Lower leg skin (tissue), 4 donors: ENCODE measurements around the gene DHRS2. TPM values are rescaled to one million over a fixed set of nuclear protein-coding genes. Genes with fewer than 3 reads are reported as not detected.
A peak's percentile ranks its signal among the peaks of the same experiment; 100 is the strongest.

Experiments used
- DNase-seq, 2 donors: peaks; one replicate each; pipeline ENCODE4 v3.0.0-alpha.2; 2019; ENCODE audit warnings: low spot score in 2 of 2
- H3K4me3 ChIP-seq: fragments of 200-600 bp; sonication (generic); 2 replicates; pipeline ENCODE4 v1.5.1; 2017; ENCODE audit warnings: mild to moderate bottlenecking, low read depth; ENCODE audit not compliant: poor library complexity, severe bottlenecking
- POLR2A ChIP-seq, 2 donors: fragments of 450-650 bp; IDR thresholded peaks; one replicate each; pipeline ENCODE4 v1.6.1; 2016 to 2017; ENCODE audit warnings: antibody characterized with exemption in 2 of 2, mild to moderate bottlenecking in 1 of 2, moderate library complexity in 1 of 2
- WGBS, 2 donors: methylation state at CpG; one replicate each; pipeline ENCODE4 v1.1.5; 2018; 5-methylcytosine and 5-hydroxymethylcytosine counted together
- intact Hi-C: fragments of 100-400 bp; cut with DNase I; formaldehyde crosslinking; loops from one replicate; pipeline ENCODE4 v1.15.0; 2023; ENCODE audit warnings: low total_unique reads
- total RNA-seq, 4 donors: library from RNA; depleted of rRNA; stranded (reverse); fragments of >200 nt; gene quantifications; one replicate each; pipeline ENCODE4 v1.1.0, GENCODE V29; 2016
- TF ChIP-seq, protein P1 (sequence below), 3 donors: fragments of 450-650 bp; IDR thresholded peaks; one replicate each; pipeline ENCODE4 v1.5.1; 2016; ENCODE audit warnings: antibody characterized with exemption in 3 of 3, mild to moderate bottlenecking in 3 of 3, moderate library complexity in 2 of 3

DHRS2 gene
- total RNA-seq, 4 donors from 2014 or later: 1.9 to 6.0 TPM; not detected in 2

DNA sequence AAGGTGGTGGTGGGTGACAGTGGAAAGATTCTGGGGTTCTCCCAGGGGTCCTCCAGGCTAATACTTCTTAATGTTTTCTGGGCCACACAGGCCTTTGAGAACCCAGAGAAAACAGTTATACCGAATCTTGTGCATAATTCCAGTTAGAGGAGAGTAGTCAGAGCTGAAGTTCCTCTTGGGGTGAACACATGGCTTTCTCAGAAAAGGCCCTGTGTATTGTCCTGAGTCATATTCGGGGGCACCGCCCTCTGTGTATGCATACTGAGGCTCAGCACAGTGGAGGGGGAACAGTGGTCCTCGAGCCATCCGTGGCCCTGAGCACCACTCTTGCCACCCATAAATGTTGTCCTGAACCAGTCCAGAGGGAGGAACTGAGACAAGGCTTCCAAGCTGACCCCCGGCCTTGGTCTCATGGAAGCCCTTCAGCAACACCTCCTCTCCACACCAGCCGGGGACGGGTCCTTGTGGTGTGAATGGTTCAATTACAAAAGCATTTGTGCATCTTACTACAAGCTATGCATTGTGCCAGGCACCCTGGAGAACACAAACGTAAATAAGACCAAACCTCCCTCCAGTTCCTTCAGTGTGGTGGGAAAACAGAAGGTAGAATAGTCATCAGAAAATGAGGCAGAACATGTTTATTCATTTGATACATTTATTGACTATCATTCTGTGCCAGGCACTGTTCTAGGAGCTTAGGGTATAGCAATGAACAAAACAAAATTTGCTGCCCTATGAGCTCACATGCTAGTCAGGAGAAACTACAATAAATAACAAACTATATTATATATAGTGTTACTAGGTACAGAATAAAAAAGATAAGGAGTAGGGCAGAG is 9.9 kb downstream of the DHRS2 start:
- no peak for DNase-seq
- no peak for TF ChIP-seq POLR2A (IDR thresholded peaks at IDR 0.05)
- TF ChIP-seq, protein P1, sequence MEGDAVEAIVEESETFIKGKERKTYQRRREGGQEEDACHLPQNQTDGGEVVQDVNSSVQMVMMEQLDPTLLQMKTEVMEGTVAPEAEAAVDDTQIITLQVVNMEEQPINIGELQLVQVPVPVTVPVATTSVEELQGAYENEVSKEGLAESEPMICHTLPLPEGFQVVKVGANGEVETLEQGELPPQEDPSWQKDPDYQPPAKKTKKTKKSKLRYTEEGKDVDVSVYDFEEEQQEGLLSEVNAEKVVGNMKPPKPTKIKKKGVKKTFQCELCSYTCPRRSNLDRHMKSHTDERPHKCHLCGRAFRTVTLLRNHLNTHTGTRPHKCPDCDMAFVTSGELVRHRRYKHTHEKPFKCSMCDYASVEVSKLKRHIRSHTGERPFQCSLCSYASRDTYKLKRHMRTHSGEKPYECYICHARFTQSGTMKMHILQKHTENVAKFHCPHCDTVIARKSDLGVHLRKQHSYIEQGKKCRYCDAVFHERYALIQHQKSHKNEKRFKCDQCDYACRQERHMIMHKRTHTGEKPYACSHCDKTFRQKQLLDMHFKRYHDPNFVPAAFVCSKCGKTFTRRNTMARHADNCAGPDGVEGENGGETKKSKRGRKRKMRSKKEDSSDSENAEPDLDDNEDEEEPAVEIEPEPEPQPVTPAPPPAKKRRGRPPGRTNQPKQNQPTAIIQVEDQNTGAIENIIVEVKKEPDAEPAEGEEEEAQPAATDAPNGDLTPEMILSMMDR (IDR thresholded peaks at IDR 0.05): no peak
- WGBS, 2 donors: 87 to 92% methylated on average over 9 of the region's 9 CpGs
- intact Hi-C loops: no loop called here
- no peak overlapping the region for H3K4me3 ChIP-seq

DNA sequence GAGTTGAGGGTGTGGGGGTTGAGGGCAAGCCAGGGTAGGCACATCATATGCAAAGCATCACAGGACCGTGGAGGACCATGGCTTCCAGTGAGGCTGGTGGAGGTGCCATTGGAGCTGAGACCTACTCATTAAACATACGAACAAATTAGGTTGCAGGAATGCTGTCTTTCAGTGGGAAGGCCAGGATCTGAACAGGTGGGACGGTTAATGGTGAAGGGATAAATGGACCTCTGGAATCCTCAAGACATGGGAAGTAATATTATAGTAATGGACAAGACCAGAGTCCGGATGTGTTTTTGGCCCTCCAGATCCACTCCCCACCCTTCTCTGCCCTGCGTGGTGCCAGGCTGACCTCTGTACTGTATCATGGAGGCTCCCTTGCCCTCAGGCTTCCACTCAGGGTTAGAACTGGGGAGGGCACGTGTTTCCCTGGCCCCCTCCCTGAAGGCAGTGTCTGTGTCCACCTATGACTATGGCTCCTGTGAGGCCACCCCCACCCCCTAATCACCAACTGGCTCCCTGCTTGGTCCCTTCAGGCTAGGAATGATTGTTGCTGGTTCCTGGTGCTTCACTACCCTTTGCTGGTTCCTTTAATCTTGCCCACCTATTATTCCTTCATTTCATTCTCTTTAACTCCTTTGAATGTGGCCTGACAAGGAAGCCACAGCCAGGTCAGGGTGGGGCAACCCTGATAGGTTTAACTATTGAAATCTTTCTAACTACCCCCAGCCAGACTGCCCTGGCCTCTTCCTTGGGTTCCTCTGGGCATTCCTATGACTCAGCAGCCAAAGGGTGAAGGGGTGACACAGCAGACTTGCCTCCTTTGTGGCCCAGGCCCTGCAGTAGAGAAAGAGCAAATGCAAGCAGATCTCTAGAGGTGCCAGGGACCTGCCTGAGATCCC is 10.7 kb downstream of the DHRS2 start:
- no peak for TF ChIP-seq POLR2A (IDR thresholded peaks at IDR 0.05)
- TF ChIP-seq, protein P1 (IDR thresholded peaks at IDR 0.05): no peak
- 81 to 82% methylated on average over 6 of the region's 6 CpGs for WGBS, 2 donors
- peak in 1 of 2 donors; percentile 17 for DNase-seq
- intact Hi-C loops: no loop called here
- H3K4me3 ChIP-seq: no peak overlapping the region

DNA sequence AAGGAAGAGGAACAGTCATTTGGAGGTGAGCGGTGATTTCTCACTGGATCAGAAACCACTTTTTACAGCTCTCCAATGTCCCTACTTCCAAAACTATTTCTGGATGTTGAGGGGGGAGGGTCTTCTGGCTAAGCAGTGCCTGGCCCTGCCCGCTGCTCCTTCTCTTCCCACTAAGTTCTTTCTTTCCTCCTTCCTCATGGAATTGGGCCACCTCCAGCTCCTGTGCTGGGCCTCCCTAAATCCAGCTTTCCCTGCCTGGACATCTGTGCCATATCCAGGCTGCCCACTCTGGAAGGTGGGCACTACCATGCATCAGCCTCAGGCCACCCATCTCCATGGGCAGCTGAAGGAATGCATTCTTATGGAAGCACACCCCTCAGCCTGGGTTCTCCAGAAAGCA is 11.5 kb downstream of the DHRS2 start:
- TF ChIP-seq POLR2A (IDR thresholded peaks at IDR 0.05): no peak
- TF ChIP-seq, protein P1 (IDR thresholded peaks at IDR 0.05): no peak
- intact Hi-C loops: no loop called here
- 83 to 94% methylated on average over 2 of the region's 2 CpGs for WGBS, 2 donors
- H3K4me3 ChIP-seq: no peak overlapping the region
- DNase-seq: peak in 1 of 2 donors; percentile 39

DNA sequence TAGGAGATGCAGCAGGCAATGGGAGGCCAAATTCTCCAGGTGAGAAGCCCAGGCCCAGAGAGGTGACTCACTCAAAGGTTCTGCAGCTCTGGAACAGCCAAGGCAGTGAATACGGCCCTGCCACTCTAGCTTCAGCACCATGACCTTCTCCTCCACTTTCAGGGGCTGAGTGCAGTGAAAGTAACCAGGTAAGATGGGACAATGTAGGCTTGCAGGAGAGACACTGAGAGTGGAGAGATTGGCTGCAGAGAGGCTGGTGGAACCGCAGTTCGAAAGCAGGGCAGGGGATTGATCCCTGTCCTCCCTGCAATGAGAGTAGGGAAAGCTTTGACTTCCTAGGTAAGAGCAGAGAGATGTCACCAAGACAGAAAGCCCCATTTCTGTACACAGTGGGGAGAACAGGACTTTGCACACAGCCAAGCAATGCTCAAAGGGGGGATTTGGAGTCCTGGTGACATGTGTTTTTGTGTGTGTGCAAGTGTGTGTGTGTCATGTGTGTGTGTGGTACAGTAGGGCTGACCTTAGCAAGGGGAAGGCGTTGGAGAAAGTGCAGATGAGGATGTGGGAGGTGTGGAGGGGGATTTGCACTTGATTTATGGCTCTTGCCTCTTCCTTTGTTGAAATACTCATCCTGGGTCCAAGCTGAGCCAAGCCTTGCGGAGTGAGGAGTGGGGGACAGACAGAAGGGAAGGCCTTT is 12.7 kb downstream of the DHRS2 start:
- H3K4me3 ChIP-seq: no peak overlapping the region
- 84 to 88% methylated on average over 5 of the region's 5 CpGs for WGBS, 2 donors
- TF ChIP-seq POLR2A (IDR thresholded peaks at IDR 0.05): no peak
- TF ChIP-seq, protein P1 (IDR thresholded peaks at IDR 0.05): peak in 1 of 3 donors; percentile 22
- intact Hi-C loops: no loop called here
- DNase-seq: no peak

DNA sequence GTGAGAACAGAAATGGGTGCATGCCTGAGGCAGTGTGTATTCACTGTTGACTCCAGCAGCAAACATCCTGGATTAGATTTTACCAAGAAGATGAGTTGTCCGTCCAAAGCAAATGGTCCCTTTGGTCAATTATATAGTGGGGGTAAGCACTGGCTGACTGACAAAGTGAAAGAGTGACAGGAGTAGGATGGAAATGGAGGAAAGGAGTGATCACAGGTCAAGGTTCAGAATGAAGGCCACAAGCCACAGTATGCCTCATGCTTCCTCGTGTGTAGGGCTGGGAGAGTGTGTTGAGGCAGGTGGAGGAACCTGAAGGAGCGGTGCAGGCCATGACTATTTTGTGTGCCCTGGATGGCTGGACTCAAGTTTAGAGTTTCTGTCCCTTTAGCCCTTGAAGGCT is 14.3 kb downstream of the DHRS2 start:
- no peak overlapping the region for H3K4me3 ChIP-seq
- TF ChIP-seq, protein P1 (IDR thresholded peaks at IDR 0.05): no peak
- no peak for TF ChIP-seq POLR2A (IDR thresholded peaks at IDR 0.05)
- intact Hi-C loops: no loop called here
- WGBS, 2 donors: 79 to 92% methylated on average over 3 of the region's 3 CpGs
- DNase-seq: no peak
